H1 (cell line): Measurements from ENCODE around the gene ELANE. TPM values are rescaled to one million over a fixed set of nuclear protein-coding genes. Genes with fewer than 3 reads are reported as not detected.

ENCODE experiments used
- CTCF ChIA-PET: fragments of 300-600 bp; sonication (Branson Sonifier 250); formaldehyde crosslinking; loops from one replicate; lab custom pipeline; 2021; ENCODE audit not compliant: partially characterized antibody; lab: Charles Lee
- POLR2A ChIA-PET: fragments of 300-600 bp; sonication (Branson Sonifier 250); formaldehyde crosslinking; loops from one replicate; lab custom pipeline; 2021; ENCODE audit warnings: inconsistent platforms; ENCODE audit not compliant: partially characterized antibody; lab: Charles Lee
- DNase-seq, 2 experiments: peaks; one replicate each; pipeline versions ENCODE4 v3.0.0 to v3.0.0-alpha.2; 2010 to 2022; ENCODE audit warnings: low spot score in 2 of 2, low read depth in 1 of 2, mixed read lengths in 1 of 2
- FAIRE-seq: peaks from 2 replicates; lab custom pipeline; 2011; peaks lifted over from hg19 to GRCh38; lab: Jason Lieb, UNC
- H2AFZ ChIP-seq: 2 replicates; pipeline ENCODE4 v1.8.1; 2012; ENCODE audit warnings: low read length, inconsistent platforms
- H2AK5ac ChIP-seq: 2 replicates; pipeline ENCODE4 v1.6.1; 2013; ENCODE audit warnings: low read depth, low read length
- H2BK120ac ChIP-seq: replicated peaks from 2 replicates; pipeline ENCODE3; 2013; ENCODE audit warnings: low read depth, low read length, inconsistent platforms
- H2BK12ac ChIP-seq: 2 replicates; pipeline ENCODE4 v1.6.1; 2013; ENCODE audit warnings: low read depth, low read length
- H2BK15ac ChIP-seq: 2 replicates; pipeline ENCODE4 v1.6.1; 2013; ENCODE audit warnings: low read length
- H2BK20ac ChIP-seq: 2 replicates; pipeline ENCODE4 v1.6.1; 2013; ENCODE audit warnings: low read length
- H2BK5ac ChIP-seq: 2 replicates; pipeline ENCODE4 v1.6.1; 2013; ENCODE audit warnings: low read depth, low read length
- H3K14ac ChIP-seq: 2 replicates; pipeline ENCODE4 v1.6.1; 2013; ENCODE audit warnings: inconsistent platforms; ENCODE audit not compliant: insufficient read length
- H3K18ac ChIP-seq: 2 replicates; pipeline ENCODE4 v1.6.1; 2013; ENCODE audit warnings: low read length; ENCODE audit errors: extremely low read depth
- H3K23ac ChIP-seq: 2 replicates; pipeline ENCODE4 v1.6.1; 2013; ENCODE audit warnings: inconsistent platforms; ENCODE audit not compliant: insufficient read length
- H3K23me2 ChIP-seq: 2 replicates; pipeline ENCODE4 v1.6.1; 2013; ENCODE audit warnings: low read depth, low read length
- H3K27ac ChIP-seq: 2 replicates; pipeline ENCODE4 v1.6.1; 2011; ENCODE audit warnings: low read depth, low read length, inconsistent platforms
- H3K27me3 ChIP-seq, 4 experiments: replicated peaks in 1 of 4; 1 replicate in 1 of 4; 2 replicates in 3 of 4; pipeline versions ENCODE4 v1.6.1 to v1.8.1; 2011 to 2013; ENCODE audit warnings: low read length in 3 of 4, mild to moderate bottlenecking in 3 of 4, inconsistent platforms in 2 of 4, mixed read lengths in 2 of 4, moderate library complexity in 1 of 4; ENCODE audit not compliant: control insufficient read depth in 3 of 4, insufficient read depth in 3 of 4; ENCODE audit errors: extremely low read depth in 1 of 4
- H3K36me3 ChIP-seq, 4 experiments: 2 replicates each; pipeline versions ENCODE4 v1.6.1 to v1.8.1; 2011 to 2013; ENCODE audit warnings: mild to moderate bottlenecking in 4 of 4, low read length in 3 of 4, moderate library complexity in 2 of 4, control low read depth in 1 of 4, inconsistent platforms in 1 of 4; ENCODE audit not compliant: insufficient read depth in 4 of 4, control insufficient read depth in 2 of 4
- H3K4ac ChIP-seq: replicated peaks from 2 replicates; pipeline ENCODE3; 2013; ENCODE audit warnings: low read length, low read depth, mixed read lengths, inconsistent platforms; ENCODE audit not compliant: insufficient read length
- H3K4me1 ChIP-seq, 4 experiments: replicated peaks in 1 of 4; 1 replicate in 1 of 4; 2 replicates in 3 of 4; pipeline versions ENCODE4 v1.6.1 to v1.8.1; 2011 to 2013; ENCODE audit warnings: low read length in 3 of 4, inconsistent platforms in 2 of 4, mixed read lengths in 1 of 4; ENCODE audit not compliant: insufficient read depth in 4 of 4, control insufficient read depth in 3 of 4
- H3K4me2 ChIP-seq, 2 experiments: 2 replicates each; pipeline versions ENCODE4 v1.6.1 to v1.8.1; 2011 to 2013; ENCODE audit warnings: low read depth in 2 of 2, low read length in 2 of 2, control low read depth in 1 of 2, inconsistent platforms in 1 of 2, mild to moderate bottlenecking in 1 of 2; ENCODE audit not compliant: insufficient read depth in 1 of 2
- H3K4me3 ChIP-seq, 4 experiments: fragments of 200-600, 300-600 bp in 1 of 4; sonication (generic), shearing (Covaris generic), sonication (Bioruptor Twin) in 1 of 4; 2 replicates each; pipeline versions ENCODE4 v1.5.1 to v1.8.1; 2011 to 2016; ENCODE audit warnings: low read length in 4 of 4, low read depth in 3 of 4, control low read depth in 2 of 4, inconsistent platforms in 2 of 4, mild to moderate bottlenecking in 2 of 4, mixed read lengths in 1 of 4, moderate library complexity in 1 of 4; ENCODE audit not compliant: insufficient read depth in 2 of 4; ENCODE audit errors: extremely low read depth in 1 of 4
- H3K56ac ChIP-seq: replicated peaks from 2 replicates; pipeline ENCODE3; 2013; ENCODE audit warnings: low read depth, mild to moderate bottlenecking, mixed read lengths, low read length, inconsistent platforms; ENCODE audit not compliant: insufficient read length
- H3K79me1 ChIP-seq: 2 replicates; pipeline ENCODE4 v1.6.1; 2013; ENCODE audit warnings: low read depth, low read length, control low read depth
- H3K79me2 ChIP-seq, 2 experiments: 2 replicates each; pipeline versions ENCODE4 v1.6.1 to v1.8.1; 2012 to 2013; ENCODE audit warnings: low read length in 2 of 2, mild to moderate bottlenecking in 2 of 2, inconsistent platforms in 1 of 2; ENCODE audit not compliant: insufficient read depth in 2 of 2, control insufficient read depth in 1 of 2
- H3K9ac ChIP-seq, 4 experiments: replicated peaks in 1 of 4; 1 replicate in 1 of 4; 2 replicates in 3 of 4; pipeline versions ENCODE4 v1.6.1 to v1.8.1; 2011 to 2013; ENCODE audit warnings: low read depth in 3 of 4, low read length in 3 of 4, control low read depth in 2 of 4, mild to moderate bottlenecking in 2 of 4, moderate library complexity in 2 of 4, inconsistent platforms in 1 of 4; ENCODE audit errors: extremely low read depth in 1 of 4
- H3K9me3 ChIP-seq, 2 experiments: 2 replicates each; pipeline versions ENCODE4 v1.6.1 to v1.8.1; 2012 to 2013; ENCODE audit warnings: mild to moderate bottlenecking in 2 of 2, moderate library complexity in 2 of 2, control low read depth in 1 of 2, inconsistent platforms in 1 of 2, low read depth in 1 of 2, low read length in 1 of 2, mixed read lengths in 1 of 2; ENCODE audit not compliant: insufficient read depth in 2 of 2
- H4K20me1 ChIP-seq, 2 experiments: replicated peaks in 1 of 2; 2 replicates each; pipeline versions ENCODE3 to v1.8.1; 2011 to 2013; ENCODE audit warnings: inconsistent platforms in 2 of 2, low read length in 2 of 2, mild to moderate bottlenecking in 1 of 2; ENCODE audit not compliant: insufficient read depth in 2 of 2, control insufficient read depth in 1 of 2
- H4K5ac ChIP-seq: 2 replicates; pipeline ENCODE4 v1.6.1; 2013; ENCODE audit warnings: low read length, low read depth, mixed read lengths, inconsistent platforms; ENCODE audit not compliant: insufficient read length
- H4K8ac ChIP-seq: 2 replicates; pipeline ENCODE4 v1.8.0; 2013; ENCODE audit warnings: mild to moderate bottlenecking, moderate library complexity, low read length, inconsistent platforms; ENCODE audit not compliant: insufficient read depth; ENCODE audit errors: extremely low read depth
- H4K91ac ChIP-seq: replicated peaks from 2 replicates; pipeline ENCODE3; 2013; ENCODE audit warnings: low read length, mixed read lengths, inconsistent platforms; ENCODE audit not compliant: insufficient read length
- BACH1 ChIP-seq: IDR thresholded peaks from 2 replicates; pipeline ENCODE4 v1.6.1; 2012; ENCODE audit warnings: low read length, improper control_type of control experiment
- BRCA1 ChIP-seq: IDR thresholded peaks from 2 replicates; pipeline ENCODE4 v1.6.1; 2012; ENCODE audit warnings: low read depth, low read length, improper control_type of control experiment
- WGBS, 2 experiments: shearing (Covaris generic) in 1 of 2; methylation state at CpG; one replicate each; pipeline versions ENCODE4 v1.1.6 to v1.1.7; 2013 to 2015; ENCODE audit warnings: low lambda C conversion rate in 2 of 2, mixed read lengths in 2 of 2, inconsistent platforms in 1 of 2, low coverage in 1 of 2, missing lambda C conversion rate in 1 of 2; ENCODE audit not compliant: insufficient replicate concordance in 2 of 2, insufficient coverage in 1 of 2, insufficient read length in 1 of 2; ENCODE audit errors: extremely low coverage in 1 of 2, missing lambda C conversion rate in 1 of 2; 5-methylcytosine and 5-hydroxymethylcytosine counted together
- polyA plus RNA-seq, 7 experiments: library from polyadenylated mRNA; depleted of rRNA in 3 of 7; stranded (reverse) in 5 of 7; unstranded in 2 of 7; fragments of >200 nt in 5 of 7; fragments of 200-250 nt in 2 of 7; gene quantifications; 1 replicate in 5 of 7; 2 replicates in 1 of 7; 4 replicates in 1 of 7; pipeline versions ENCODE4 v1.2.1 to v1.2.3, GENCODE V29; 2011 to 2013; ENCODE audit warnings: missing spikeins in 2 of 7, mixed read lengths in 2 of 7
- total RNA-seq: library from RNA; stranded (reverse); fragmentation: NEBNext Ultra II Directional; extraction: Animal tissue kit (Norgen Biotek cat#: 25700); gene quantifications from 2 replicates; pipeline ENCODE4 v1.2.1, GENCODE V29; 2021

ELANE gene
- total and polyA plus RNA-seq, 2 of the 8 experiments (the other 6 are each of a cell fraction or from before 2014, with no cell fraction given), result not detected

DNA sequence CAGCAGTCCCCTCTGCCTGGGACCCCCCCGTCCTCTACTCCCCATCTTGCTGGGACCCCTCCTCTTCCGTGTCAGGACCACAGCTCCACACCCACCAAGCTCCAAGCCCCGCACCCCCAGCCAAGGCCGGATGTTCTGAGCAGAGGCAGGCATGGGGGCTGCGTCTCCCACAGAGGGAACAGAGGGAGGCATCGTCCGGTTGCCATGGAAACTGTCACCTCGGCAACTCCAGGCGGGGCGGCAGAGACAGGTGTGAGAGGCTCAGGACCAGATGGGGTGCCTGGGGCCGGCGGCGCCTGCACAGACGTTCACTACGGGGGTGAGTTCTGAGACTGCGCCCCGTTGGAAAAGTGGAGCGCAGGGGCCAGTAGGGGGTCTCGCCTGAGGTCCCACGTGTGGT is 46.6 kb downstream of the ELANE start:
- Histone ChIP-seq H3K36me3 (peaks cover 0 to 13% (median 2%) of the 10 kb centered on the region in 4 experiments; a peak in 2 of 8 replicates), H4K20me1 (peaks cover 10 to 24% of the 10 kb centered on the region in 2 experiments), H3K4ac (no peak overlapping the region), H3K4me3 (no peak overlapping the region), H4K91ac (no peak overlapping the region), H3K14ac (no peak overlapping the region), H2BK12ac (no peak overlapping the region), H3K79me2 (no peaks in the 10 kb centered on the region; a peak in 1 of 4 replicates), H4K5ac (no peak overlapping the region), H4K8ac (no peak overlapping the region), H2BK15ac (no peak overlapping the region), H2AFZ (no peak overlapping the region), H2BK20ac (no peak overlapping the region), H3K27ac (no peak overlapping the region), H3K9ac (no peak overlapping the region), H2BK5ac (no peak overlapping the region), H3K18ac (no peak overlapping the region), H3K27me3 (no peaks in the 10 kb centered on the region), H3K79me1 (no peaks in the 10 kb centered on the region), H3K23ac (no peak overlapping the region), H3K9me3 (no peaks in the 10 kb centered on the region), H3K4me1 (peaks cover 0 to 11% (median 5%) of the 10 kb centered on the region in 4 experiments; a peak in 5 of 7 replicates), H2BK120ac (no peak overlapping the region), H2AK5ac (no peak overlapping the region), H3K56ac (no peak overlapping the region), H3K4me2 (no peak overlapping the region), H3K23me2 (peaks cover 3% of the 10 kb centered on the region; the same call in 1 of the 2 replicates)
- FAIRE-seq, result no peak
- POLR2A ChIA-PET, result interaction anchor here (0.6 to 0.7 kb wide), 2 partner anchors 11 to 15 kb away, joined by 3 to 4 read pairs; no protein-coding TSS in a partner anchor
- CTCF ChIA-PET, result interaction anchor here (0.6 to 2.2 kb wide), 5 partner anchors 10 to 131 kb away, joined by 3 to 5 read pairs (median 3); no protein-coding TSS in a partner anchor
- WGBS, 2 experiments, result 90% methylated on average over 18 of the region's 20 CpGs; no CpG with 5 or more reads in 1 of the 2 experiments
- peak in 1 of 2 experiments; percentile 77 for DNase-seq
- TF ChIP-seq BACH1 (no peak), BRCA1 (no peak)
